Measurements from ENCODE around the gene HPS3.

Gene HPS3

GRCh38 chr3:149221783-149222517 lies 92.5 kb downstream of the HPS3 start, which contains the start of gene CP:
TSS of gene CP (minus strand) at chr3:149221829. CDS start at chr3:149221792, 37 bp downstream.
- no peak for DNase-seq
- Histone ChIP-seq H3K4me3 (ENCODE audit: low read depth, low read length) (no peak within 1 kb of the TSS), H3K9me3 (ENCODE audit: severe bottlenecking) (no peaks in the 10 kb centered on the region), H3K27ac (no peak within 1 kb of the TSS), H3K36me3 (no peaks in the 10 kb centered on the region), H3K27me3 (ENCODE audit: insufficient read depth, low read depth, severe bottlenecking) (no peaks in the 10 kb centered on the region)
- no peak for TF ChIP-seq CTCF (IDR thresholded peaks at IDR 0.05; ENCODE audit: low read depth, low read length)

Data from WERI-Rb-1 (cell line).